IMR-90 (cell line): ENCODE measurements around the gene FBXO44. TPM values are rescaled to one million over a fixed set of nuclear protein-coding genes. Genes with fewer than 3 reads are reported as not detected.

Experiments
- ATAC-seq: fragments of 200-7000 bp; cut with Tn5 transposase; 2 replicates; pipeline ENCODE4 v1.9.1; 2020; ENCODE audit warnings: low read depth, mild to moderate bottlenecking, moderate library complexity
- BruUV-seq: library from RNA; stranded (reverse); fragments of 400-500 nt; replicated peaks from 2 replicates; lab custom pipeline; 2021; lab: Mats Ljungman, UMichigan
- CTCF ChIA-PET: fragments of 300-600 bp; formaldehyde crosslinking; extraction: SDS; loops from one replicate; lab custom pipeline; 2021; ENCODE audit warnings: antibody characterized with exemption; lab: Yijun Ruan, JAX
- POLR2A ChIA-PET: fragments of 300-600 bp; sonication (Branson Sonifier 250); formaldehyde crosslinking; loops from one replicate; lab custom pipeline; 2022; ENCODE audit warnings: antibody characterized with exemption; ENCODE audit not compliant: unreplicated experiment; lab: Charles Lee
- DNase-seq: peaks from one replicate; pipeline ENCODE4 v3.0.0; 2013
- H2AFZ ChIP-seq: replicated peaks from 2 replicates; pipeline ENCODE3; 2013; ENCODE audit warnings: low read length, mild to moderate bottlenecking; ENCODE audit not compliant: poor library complexity
- H2AK5ac ChIP-seq: 2 replicates; pipeline ENCODE4 v1.6.1; 2013; ENCODE audit warnings: low read depth, low read length, inconsistent platforms
- H2AK9ac ChIP-seq: replicated peaks from 2 replicates; pipeline ENCODE3; 2013; ENCODE audit warnings: mild to moderate bottlenecking, low read depth, low read length, moderate library complexity; ENCODE audit not compliant: poor library complexity
- H2BK120ac ChIP-seq: 2 replicates; pipeline ENCODE4 v1.6.1; 2013; ENCODE audit warnings: low read depth, low read length, inconsistent platforms
- H2BK15ac ChIP-seq: 3 replicates; pipeline ENCODE4 v1.6.1; 2013; ENCODE audit warnings: low read depth, low read length, inconsistent platforms
- H2BK20ac ChIP-seq: 2 replicates; pipeline ENCODE4 v1.6.1; 2013; ENCODE audit warnings: low read depth, mild to moderate bottlenecking, inconsistent platforms, low read length, moderate library complexity
- H2BK5ac ChIP-seq: 2 replicates; pipeline ENCODE4 v1.6.1; 2013; ENCODE audit warnings: mild to moderate bottlenecking, low read depth, low read length, inconsistent platforms; ENCODE audit not compliant: poor library complexity, severe bottlenecking
- H3K14ac ChIP-seq: replicated peaks from 2 replicates; pipeline ENCODE4 v1.6.1; 2013; ENCODE audit warnings: low read depth, low read length, inconsistent platforms
- H3K18ac ChIP-seq: 2 replicates; pipeline ENCODE4 v1.6.1; 2013; ENCODE audit warnings: low read depth, low read length, control low read depth
- H3K23ac ChIP-seq: 2 replicates; pipeline ENCODE4 v1.6.1; 2013; ENCODE audit warnings: low read depth, low read length, inconsistent platforms
- H3K27ac ChIP-seq: 2 replicates; pipeline ENCODE4 v1.5.1; 2013; ENCODE audit warnings: mild to moderate bottlenecking, control low read depth, low read length; ENCODE audit not compliant: insufficient read depth
- H3K27me3 ChIP-seq: 2 replicates; pipeline ENCODE4 v1.6.1; 2013; ENCODE audit warnings: low read length; ENCODE audit not compliant: control insufficient read depth, insufficient read depth
- H3K36me3 ChIP-seq: 2 replicates; pipeline ENCODE4 v1.6.1; 2013; ENCODE audit warnings: low read length, mixed read lengths; ENCODE audit not compliant: control insufficient read depth, insufficient read depth
- H3K4ac ChIP-seq: 2 replicates; pipeline ENCODE4 v1.6.1; 2013; ENCODE audit warnings: low read depth, low read length, inconsistent platforms
- H3K4me1 ChIP-seq: 2 replicates; pipeline ENCODE4 v1.6.1; 2013; ENCODE audit warnings: low read length, mixed read lengths; ENCODE audit not compliant: control insufficient read depth, insufficient read depth
- H3K4me2 ChIP-seq: 2 replicates; pipeline ENCODE4 v1.6.1; 2013; ENCODE audit warnings: low read depth, mild to moderate bottlenecking, control low read depth, low read length, moderate library complexity
- H3K4me3 ChIP-seq: 2 replicates; pipeline ENCODE4 v1.5.1; 2013; ENCODE audit warnings: low read depth, mild to moderate bottlenecking, control low read depth, low read length, moderate library complexity; ENCODE audit not compliant: insufficient read depth
- H3K56ac ChIP-seq: 2 replicates; pipeline ENCODE4 v1.6.1; 2013; ENCODE audit warnings: low read length, inconsistent platforms; ENCODE audit not compliant: insufficient read depth; ENCODE audit errors: extremely low read depth
- H3K79me1 ChIP-seq, 2 experiments: 2 replicates each; pipeline ENCODE4 v1.6.1; 2013; ENCODE audit warnings: low read length in 2 of 2, inconsistent platforms in 1 of 2, low read depth in 1 of 2
- H3K9ac ChIP-seq: 2 replicates; pipeline ENCODE4 v1.6.1; 2013; ENCODE audit warnings: low read depth, low read length, control low read depth
- H3K9me1 ChIP-seq: 2 replicates; pipeline ENCODE4 v1.6.1; 2013; ENCODE audit warnings: low read length, inconsistent platforms; ENCODE audit not compliant: insufficient read depth
- H3K9me3 ChIP-seq: 2 replicates; pipeline ENCODE4 v1.6.1; 2013; ENCODE audit warnings: low read length; ENCODE audit not compliant: control insufficient read depth, insufficient read depth
- H4K20me1 ChIP-seq: 2 replicates; pipeline ENCODE4 v1.6.1; 2013; ENCODE audit warnings: low read length, inconsistent platforms; ENCODE audit not compliant: insufficient read depth
- H4K5ac ChIP-seq: 2 replicates; pipeline ENCODE4 v1.6.1; 2013; ENCODE audit warnings: mild to moderate bottlenecking, low read depth, low read length, control low read depth
- H4K8ac ChIP-seq, 2 experiments: 2 replicates each; pipeline ENCODE4 v1.6.1; 2013; ENCODE audit warnings: low read depth in 2 of 2, low read length in 2 of 2, control low read depth in 1 of 2, inconsistent platforms in 1 of 2
- H4K91ac ChIP-seq: 2 replicates; pipeline ENCODE4 v1.6.1; 2013; ENCODE audit warnings: low read depth, low read length, inconsistent platforms; ENCODE audit not compliant: insufficient read depth
- BHLHE40 ChIP-seq: fragments of 150-350 bp; IDR thresholded peaks from 2 replicates; pipeline ENCODE4 v1.6.1; 2016; ENCODE audit warnings: mild to moderate bottlenecking, low read depth, low read length
- CHD1 ChIP-seq: IDR thresholded peaks from 2 replicates; pipeline ENCODE4 v1.6.1; 2012; ENCODE audit warnings: low read depth, low read length, improper control_type of control experiment
- MAFK ChIP-seq: IDR thresholded peaks from 2 replicates; pipeline ENCODE4 v1.6.1; 2012; ENCODE audit warnings: low read depth, low read length, improper control_type of control experiment
- MXI1 ChIP-seq: IDR thresholded peaks from 2 replicates; pipeline ENCODE4 v1.6.1; 2012; ENCODE audit warnings: low read depth, mild to moderate bottlenecking, low read length, moderate library complexity, borderline replicate concordance
- POLR2A ChIP-seq: IDR thresholded peaks from 2 replicates; pipeline ENCODE4 v1.6.1; 2012; ENCODE audit warnings: mild to moderate bottlenecking, low read depth, low read length
- RAD21 ChIP-seq: IDR thresholded peaks from 2 replicates; pipeline ENCODE4 v1.6.1; 2012; ENCODE audit warnings: low read length, improper control_type of control experiment
- RCOR1 ChIP-seq: IDR thresholded peaks from 2 replicates; pipeline ENCODE4 v1.6.1; 2012; ENCODE audit warnings: mild to moderate bottlenecking, low read length, improper control_type of control experiment; ENCODE audit not compliant: insufficient replicate concordance
- USF2 ChIP-seq: fragments of 150-350 bp; IDR thresholded peaks from 2 replicates; pipeline ENCODE4 v1.6.1; 2017; ENCODE audit warnings: mild to moderate bottlenecking, antibody characterized with exemption, low read length, low read depth
- WGBS, 2 experiments: methylation state at CpG; one replicate each; pipeline versions ENCODE4 v1.1.5 to v1.1.7; 2013; ENCODE audit warnings: missing lambda C conversion rate in 2 of 2; ENCODE audit not compliant: insufficient read length in 1 of 2; ENCODE audit errors: extremely low coverage in 2 of 2; 5-methylcytosine and 5-hydroxymethylcytosine counted together
- dilution Hi-C: fragments of 300-500 bp; cut with HindIII; formaldehyde crosslinking; loops from one replicate; pipeline ENCODE4 v1.14.3; 2018; ENCODE audit warnings: low sequenced_read_pairs; ENCODE audit not compliant: unreplicated experiment
- in situ Hi-C: fragments of 300-500 bp; cut with MboI; formaldehyde crosslinking; loops from 3 replicates; pipeline ENCODE4 v1.14.3; 2019; ENCODE audit warnings: low sequenced_read_pairs, inconsistent platforms, mixed read lengths
- intact Hi-C: fragments of 100-400 bp; cut with micrococcal nuclease; formaldehyde crosslinking; loops from 2 replicates; pipeline ENCODE4 v1.10.0; 2022
- polyA plus RNA-seq, 3 experiments: library from polyadenylated mRNA; depleted of rRNA; stranded (reverse); fragments of >200 nt; gene quantifications; 2 replicates each; pipeline ENCODE4 v1.2.3, GENCODE V29; 2012; ENCODE audit warnings: low replicate concordance in 1 of 3
- total RNA-seq: library from RNA; depleted of rRNA; stranded (reverse); fragments of >200 nt; gene quantifications from 2 replicates; pipeline ENCODE4 v1.2.3, GENCODE V29; 2012

Gene FBXO44
- total and polyA plus RNA-seq, 2 of the 4 experiments (the other 2 are of a cell fraction), result 9.3 to 25.5 TPM

DNA sequence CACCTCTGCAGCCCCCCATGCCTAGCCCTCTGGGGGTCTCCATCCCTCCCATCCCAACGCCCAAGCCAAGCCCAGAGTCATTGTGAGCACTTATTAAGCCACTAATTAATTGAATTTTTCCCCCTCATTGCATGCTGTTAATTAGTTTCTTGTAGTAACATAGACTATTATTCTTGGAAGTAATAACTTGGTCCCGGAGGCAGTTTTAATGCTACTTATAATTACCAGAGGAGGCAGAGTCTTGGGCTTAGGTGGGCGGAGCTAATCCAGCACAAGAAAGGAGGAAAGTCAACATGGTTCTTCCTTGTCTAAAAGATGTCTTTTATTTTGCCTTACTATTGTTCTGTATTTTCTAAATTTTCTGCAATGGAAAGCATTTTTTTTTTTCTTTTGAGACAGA, 28.1 kb upstream of the FBXO44 start:
- Histone ChIP-seq H3K27ac (no peak overlapping the region), H3K27me3 (peaks cover 13% of the 10 kb centered on the region; the same call in 1 of the 2 replicates), H2BK120ac (no peak overlapping the region), H3K4me2 (no peak overlapping the region), H3K79me1 (no peaks in the 10 kb centered on the region), H3K9ac (no peak overlapping the region), H2BK15ac (no peak overlapping the region), H3K36me3 (no peaks in the 10 kb centered on the region), H2BK5ac (no peak overlapping the region), H3K4ac (no peak overlapping the region), H3K23ac (no peak overlapping the region), H3K9me3 (no peaks in the 10 kb centered on the region), H2AFZ (no peak overlapping the region), H3K4me3 (no peak overlapping the region), H3K18ac (no peak overlapping the region), H3K56ac (no peak overlapping the region), H4K20me1 (no peaks in the 10 kb centered on the region), H3K4me1 (no peaks in the 10 kb centered on the region), H2BK20ac (no peak overlapping the region), H4K91ac (no peak overlapping the region), H2AK9ac (no peak overlapping the region), H3K14ac (no peak overlapping the region), H4K5ac (no peak overlapping the region), H2AK5ac (no peak overlapping the region), H4K8ac (no peak overlapping the region), H3K9me1 (no peaks in the 10 kb centered on the region)
- TF ChIP-seq BHLHE40 (no peak), RCOR1 (no peak), POLR2A (no peak), USF2 (no peak), MAFK (no peak), MXI1 (no peak), CHD1 (no peak), RAD21 (no peak)
- BruUV-seq, result no TSS peak
- WGBS, 2 experiments, result no CpG with 5 or more reads among the region's 3 CpGs
- ATAC-seq (no peak), DNase-seq (no peak)
- in situ Hi-C loops, result no loop called here
- POLR2A ChIA-PET, result no interaction called here
- dilution Hi-C loops, result no loop called here
- CTCF ChIA-PET, result no interaction called here
- intact Hi-C loops, result no loop called here
